K562 (cell line): ENCODE results near the gene SERPIND1. TPM values are rescaled to one million over a fixed set of nuclear protein-coding genes. Genes with fewer than 3 reads are reported as not detected.

Experiments used
- BRD4 ChIP-seq: fragments of 200-600 bp; sonication (generic); IDR thresholded peaks from 2 replicates; pipeline ENCODE4 v1.6.1; 2017; ENCODE audit warnings: inconsistent platforms
- HDAC2 ChIP-seq: fragments of 450-650 bp; IDR thresholded peaks from 2 replicates; pipeline ENCODE4 v1.6.1; 2016; ENCODE audit warnings: mild to moderate bottlenecking
- KDM5B ChIP-seq: fragments of 200-600 bp; sonication (generic); IDR thresholded peaks from 2 replicates; pipeline ENCODE4 v1.6.1; 2012; ENCODE audit warnings: low read depth, mild to moderate bottlenecking, moderate library complexity, low read length, control low read depth, inconsistent platforms; ENCODE audit not compliant: insufficient replicate concordance
- MAZ ChIP-seq, 2 experiments: fragments of 450-650 bp in 1 of 2; sonication (generic) in 1 of 2; formaldehyde crosslinking; IDR thresholded peaks in 1 of 2; conservative IDR thresholded peaks in 1 of 2; 2 replicates each; pipeline versions ENCODE4 v1.4.0 to v1.5.0; 2020; ENCODE audit warnings: mild to moderate bottlenecking in 1 of 2, missing genetic modification reagents in 1 of 2
- NFIC ChIP-seq: fragments of 450-650 bp; IDR thresholded peaks from 2 replicates; pipeline ENCODE4 v1.6.1; 2017; ENCODE audit warnings: mild to moderate bottlenecking, inconsistent platforms
- RB1 ChIP-seq: fragments of 450-650 bp; IDR thresholded peaks from 2 replicates; pipeline ENCODE4 v1.6.1; 2017; ENCODE audit warnings: low read depth, mild to moderate bottlenecking
- SMC3 ChIP-seq: conservative IDR thresholded peaks from 2 replicates; pipeline ENCODE4 v1.6.1; 2011; ENCODE audit warnings: low read depth, low read length, improper control_type of control experiment; ENCODE audit not compliant: insufficient read depth
- TCF7L2 ChIP-seq: fragments of 150-350 bp; IDR thresholded peaks from 2 replicates; pipeline ENCODE4 v1.6.1; 2016; ENCODE audit warnings: low read depth, mild to moderate bottlenecking, low read length, moderate library complexity
- ZNF408 ChIP-seq: fragments of 250-450 bp; sonication (Bioruptor Pico); IDR thresholded peaks from 2 replicates; pipeline ENCODE4 v1.4.0; 2020; ENCODE audit warnings: low read depth, mild to moderate bottlenecking, moderate library complexity
- polyA plus RNA-seq, 8 experiments: library from polyadenylated mRNA; depleted of rRNA in 4 of 8; stranded (reverse) in 5 of 8; unstranded in 3 of 8; fragments of >200 nt; fragmentation: Nextera tagmentation in 2 of 8; fragmentation: Illumina TruSeq in 1 of 8; extraction: Ambion mirVana in 2 of 8; extraction: Trizol in 1 of 8; gene quantifications; 2 replicates each; pipeline versions ENCODE4 v1.2.1 to v1.2.3, GENCODE V29; 2011 to 2014; ENCODE audit warnings: inconsistent platforms in 1 of 8, missing spikeins in 1 of 8
- total RNA-seq, 7 experiments: library from RNA; depleted of rRNA in 6 of 7; stranded (reverse); fragments of >200 nt in 6 of 7; fragmentation: Illumina TruSeq in 2 of 7; extraction: Trizol in 2 of 7; gene quantifications; 2 replicates each; pipeline versions ENCODE4 v1.2.1 to v1.2.3, GENCODE V29; 2011 to 2021; ENCODE audit warnings: low replicate concordance in 1 of 7
- TF ChIP-seq, protein P1 (sequence below): fragments of 200-400 bp; formaldehyde crosslinking; IDR thresholded peaks from 2 replicates; pipeline ENCODE4 v1.6.1; 2017; ENCODE audit warnings: mild to moderate bottlenecking, low read depth, low read length, moderate library complexity
- TF ChIP-seq, protein P2 (sequence below): sonication (generic); formaldehyde crosslinking; IDR thresholded peaks from 2 replicates; pipeline ENCODE4 v1.8.0; 2022; ENCODE audit warnings: missing genetic modification reagents, mild to moderate bottlenecking, borderline replicate concordance
- TF ChIP-seq, protein P3 (sequence below): conservative IDR thresholded peaks from 2 replicates; pipeline ENCODE4 v1.6.1; 2011; ENCODE audit warnings: low read depth, mild to moderate bottlenecking, low read length; ENCODE audit not compliant: control insufficient read depth
- TF ChIP-seq, protein P4 (sequence below), 2 experiments: fragments of 450-650 bp; formaldehyde crosslinking in 1 of 2; IDR thresholded peaks; 2 replicates each; pipeline versions ENCODE4 v1.4.0 to v1.6.1; 2014 to 2020; ENCODE audit warnings: mild to moderate bottlenecking in 2 of 2, borderline replicate concordance in 1 of 2, low read depth in 1 of 2

Gene SERPIND1
- total and polyA plus RNA-seq, 9 of the 15 experiments (the other 6 are each of a cell fraction or from before 2014, with no cell fraction given), result 0.04 to 0.11 (median 0.09) TPM; not detected in 6

DNA sequence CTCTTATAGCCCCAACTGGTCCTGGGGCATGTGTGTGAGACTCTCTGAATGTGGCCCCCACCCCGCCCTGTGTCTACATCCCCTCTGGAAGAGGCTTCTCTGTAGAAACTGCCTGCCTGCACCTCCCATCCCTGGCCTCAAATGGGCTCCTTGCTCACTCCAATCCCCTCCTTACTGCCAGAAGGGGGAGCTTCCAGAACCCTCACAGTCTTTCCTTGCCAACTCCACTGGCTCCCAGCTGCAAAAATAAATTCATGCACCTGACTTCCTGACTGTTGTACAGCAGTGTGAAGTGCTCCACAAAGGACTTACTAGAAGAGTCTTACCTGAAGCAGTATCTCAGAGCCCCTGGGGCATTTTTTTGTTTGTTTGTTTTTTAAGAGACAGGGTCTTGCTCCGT is 15.2 kb upstream of the SERPIND1 start (continued):
- TF ChIP-seq, protein P1, sequence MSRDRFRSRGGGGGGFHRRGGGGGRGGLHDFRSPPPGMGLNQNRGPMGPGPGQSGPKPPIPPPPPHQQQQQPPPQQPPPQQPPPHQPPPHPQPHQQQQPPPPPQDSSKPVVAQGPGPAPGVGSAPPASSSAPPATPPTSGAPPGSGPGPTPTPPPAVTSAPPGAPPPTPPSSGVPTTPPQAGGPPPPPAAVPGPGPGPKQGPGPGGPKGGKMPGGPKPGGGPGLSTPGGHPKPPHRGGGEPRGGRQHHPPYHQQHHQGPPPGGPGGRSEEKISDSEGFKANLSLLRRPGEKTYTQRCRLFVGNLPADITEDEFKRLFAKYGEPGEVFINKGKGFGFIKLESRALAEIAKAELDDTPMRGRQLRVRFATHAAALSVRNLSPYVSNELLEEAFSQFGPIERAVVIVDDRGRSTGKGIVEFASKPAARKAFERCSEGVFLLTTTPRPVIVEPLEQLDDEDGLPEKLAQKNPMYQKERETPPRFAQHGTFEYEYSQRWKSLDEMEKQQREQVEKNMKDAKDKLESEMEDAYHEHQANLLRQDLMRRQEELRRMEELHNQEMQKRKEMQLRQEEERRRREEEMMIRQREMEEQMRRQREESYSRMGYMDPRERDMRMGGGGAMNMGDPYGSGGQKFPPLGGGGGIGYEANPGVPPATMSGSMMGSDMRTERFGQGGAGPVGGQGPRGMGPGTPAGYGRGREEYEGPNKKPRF, result no peak
- TF ChIP-seq TCF7L2, result no peak
- TF ChIP-seq, protein P2, sequence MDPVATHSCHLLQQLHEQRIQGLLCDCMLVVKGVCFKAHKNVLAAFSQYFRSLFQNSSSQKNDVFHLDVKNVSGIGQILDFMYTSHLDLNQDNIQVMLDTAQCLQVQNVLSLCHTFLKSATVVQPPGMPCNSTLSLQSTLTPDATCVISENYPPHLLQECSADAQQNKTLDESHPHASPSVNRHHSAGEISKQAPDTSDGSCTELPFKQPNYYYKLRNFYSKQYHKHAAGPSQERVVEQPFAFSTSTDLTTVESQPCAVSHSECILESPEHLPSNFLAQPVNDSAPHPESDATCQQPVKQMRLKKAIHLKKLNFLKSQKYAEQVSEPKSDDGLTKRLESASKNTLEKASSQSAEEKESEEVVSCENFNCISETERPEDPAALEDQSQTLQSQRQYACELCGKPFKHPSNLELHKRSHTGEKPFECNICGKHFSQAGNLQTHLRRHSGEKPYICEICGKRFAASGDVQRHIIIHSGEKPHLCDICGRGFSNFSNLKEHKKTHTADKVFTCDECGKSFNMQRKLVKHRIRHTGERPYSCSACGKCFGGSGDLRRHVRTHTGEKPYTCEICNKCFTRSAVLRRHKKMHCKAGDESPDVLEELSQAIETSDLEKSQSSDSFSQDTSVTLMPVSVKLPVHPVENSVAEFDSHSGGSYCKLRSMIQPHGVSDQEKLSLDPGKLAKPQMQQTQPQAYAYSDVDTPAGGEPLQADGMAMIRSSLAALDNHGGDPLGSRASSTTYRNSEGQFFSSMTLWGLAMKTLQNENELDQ (CRISPR knock-in tag), result no peak
- no peak for TF ChIP-seq HDAC2
- peak; percentile 39; the same call in 1 of the 2 replicates for TF ChIP-seq RB1
- TF ChIP-seq NFIC, result no peak
- TF ChIP-seq KDM5B, result no peak
- TF ChIP-seq, protein P3, sequence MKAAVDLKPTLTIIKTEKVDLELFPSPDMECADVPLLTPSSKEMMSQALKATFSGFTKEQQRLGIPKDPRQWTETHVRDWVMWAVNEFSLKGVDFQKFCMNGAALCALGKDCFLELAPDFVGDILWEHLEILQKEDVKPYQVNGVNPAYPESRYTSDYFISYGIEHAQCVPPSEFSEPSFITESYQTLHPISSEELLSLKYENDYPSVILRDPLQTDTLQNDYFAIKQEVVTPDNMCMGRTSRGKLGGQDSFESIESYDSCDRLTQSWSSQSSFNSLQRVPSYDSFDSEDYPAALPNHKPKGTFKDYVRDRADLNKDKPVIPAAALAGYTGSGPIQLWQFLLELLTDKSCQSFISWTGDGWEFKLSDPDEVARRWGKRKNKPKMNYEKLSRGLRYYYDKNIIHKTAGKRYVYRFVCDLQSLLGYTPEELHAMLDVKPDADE, result no peak
- 0 out of 2 replicates have a peak, but pooled peaks have one; percentile 22 for TF ChIP-seq SMC3
- TF ChIP-seq BRD4, result no peak
- TF ChIP-seq, protein P4, sequence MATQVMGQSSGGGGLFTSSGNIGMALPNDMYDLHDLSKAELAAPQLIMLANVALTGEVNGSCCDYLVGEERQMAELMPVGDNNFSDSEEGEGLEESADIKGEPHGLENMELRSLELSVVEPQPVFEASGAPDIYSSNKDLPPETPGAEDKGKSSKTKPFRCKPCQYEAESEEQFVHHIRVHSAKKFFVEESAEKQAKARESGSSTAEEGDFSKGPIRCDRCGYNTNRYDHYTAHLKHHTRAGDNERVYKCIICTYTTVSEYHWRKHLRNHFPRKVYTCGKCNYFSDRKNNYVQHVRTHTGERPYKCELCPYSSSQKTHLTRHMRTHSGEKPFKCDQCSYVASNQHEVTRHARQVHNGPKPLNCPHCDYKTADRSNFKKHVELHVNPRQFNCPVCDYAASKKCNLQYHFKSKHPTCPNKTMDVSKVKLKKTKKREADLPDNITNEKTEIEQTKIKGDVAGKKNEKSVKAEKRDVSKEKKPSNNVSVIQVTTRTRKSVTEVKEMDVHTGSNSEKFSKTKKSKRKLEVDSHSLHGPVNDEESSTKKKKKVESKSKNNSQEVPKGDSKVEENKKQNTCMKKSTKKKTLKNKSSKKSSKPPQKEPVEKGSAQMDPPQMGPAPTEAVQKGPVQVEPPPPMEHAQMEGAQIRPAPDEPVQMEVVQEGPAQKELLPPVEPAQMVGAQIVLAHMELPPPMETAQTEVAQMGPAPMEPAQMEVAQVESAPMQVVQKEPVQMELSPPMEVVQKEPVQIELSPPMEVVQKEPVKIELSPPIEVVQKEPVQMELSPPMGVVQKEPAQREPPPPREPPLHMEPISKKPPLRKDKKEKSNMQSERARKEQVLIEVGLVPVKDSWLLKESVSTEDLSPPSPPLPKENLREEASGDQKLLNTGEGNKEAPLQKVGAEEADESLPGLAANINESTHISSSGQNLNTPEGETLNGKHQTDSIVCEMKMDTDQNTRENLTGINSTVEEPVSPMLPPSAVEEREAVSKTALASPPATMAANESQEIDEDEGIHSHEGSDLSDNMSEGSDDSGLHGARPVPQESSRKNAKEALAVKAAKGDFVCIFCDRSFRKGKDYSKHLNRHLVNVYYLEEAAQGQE (IDR thresholded peaks at IDR 0.05; ENCODE audit: borderline replicate concordance), result peak; percentile 43; the same call in 1 of the 2 replicates
- TF ChIP-seq, protein P4 (CRISPR knock-in tag; IDR thresholded peaks at IDR 0.05; ENCODE audit: low read depth), result no peak
- no peak for TF ChIP-seq MAZ (CRISPR knock-in tag; conservative IDR thresholded peaks at IDR 0.05 in 1 of 2, IDR thresholded peaks at IDR 0.05 in 1 of 2)
- TF ChIP-seq ZNF408 (CRISPR knock-in tag), result no peak
